ENCODE results near the gene LRRC9.
A peak's percentile ranks its signal among the peaks of the same experiment; 100 is the strongest.

The LRRC9 gene

DNA sequence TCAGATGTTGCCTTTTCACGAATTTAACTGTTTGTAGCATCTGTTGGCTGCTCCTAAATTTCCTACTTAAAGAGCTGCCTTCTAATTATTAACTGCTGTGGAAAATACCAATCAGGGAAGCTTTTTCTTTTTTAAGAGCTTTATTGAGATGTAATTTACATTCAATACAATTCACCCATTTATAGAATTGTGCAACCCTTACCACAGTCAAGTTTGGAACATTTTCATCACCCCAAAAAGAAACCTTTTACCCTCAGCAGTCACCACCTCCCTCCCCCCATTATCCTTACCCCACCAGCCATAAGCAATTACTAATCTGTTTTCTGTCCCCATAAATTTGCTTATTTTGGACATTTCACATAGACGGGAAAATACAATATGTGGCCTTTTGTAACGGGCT is 173.1 kb downstream of the LRRC9 start:
- Histone ChIP-seq H3K4me3 (ENCODE audit: low read length) (peak overlapping the region; percentile 81), H3K4me2 (ENCODE audit: low read depth, low read length) (peak overlapping the region; percentile 79), H3K9ac (ENCODE audit: low read length) (peak overlapping the region; percentile 86), H4K20me1 (ENCODE audit: insufficient read depth, low read length) (no peaks in the 10 kb centered on the region), H3K27ac (ENCODE audit: low read length) (peak overlapping the region; percentile 99; the same call in 1 of the 2 replicates), H3K4me1 (ENCODE audit: low read length) (peaks cover 7% of the 10 kb centered on the region), H3K27me3 (replicated peaks; ENCODE audit: insufficient read depth, low read length) (no peaks in the 10 kb centered on the region), H2AFZ (ENCODE audit: low read length) (0 out of 2 replicates have a peak overlapping the region, but pooled peaks have one; percentile 65), H3K36me3 (replicated peaks; ENCODE audit: insufficient read depth, low read length) (no peaks in the 10 kb centered on the region), H3K9me3 (replicated peaks; ENCODE audit: insufficient read depth, low read length) (no peaks in the 10 kb centered on the region), H3K9me2 (replicated peaks; ENCODE audit: insufficient read depth, low read length) (no peaks in the 10 kb centered on the region), H3F3A (ENCODE audit: insufficient read depth, low read length) (peaks cover 9% of the 10 kb centered on the region; the same call in 1 of the 2 replicates), H3K79me2 (ENCODE audit: low read length) (peaks cover 42% of the 10 kb centered on the region)
- no peak for TF ChIP-seq EZH2phosphoT487 (IDR thresholded peaks at IDR 0.05; ENCODE audit: low read length)
- no peak for DNase-seq

DNA sequence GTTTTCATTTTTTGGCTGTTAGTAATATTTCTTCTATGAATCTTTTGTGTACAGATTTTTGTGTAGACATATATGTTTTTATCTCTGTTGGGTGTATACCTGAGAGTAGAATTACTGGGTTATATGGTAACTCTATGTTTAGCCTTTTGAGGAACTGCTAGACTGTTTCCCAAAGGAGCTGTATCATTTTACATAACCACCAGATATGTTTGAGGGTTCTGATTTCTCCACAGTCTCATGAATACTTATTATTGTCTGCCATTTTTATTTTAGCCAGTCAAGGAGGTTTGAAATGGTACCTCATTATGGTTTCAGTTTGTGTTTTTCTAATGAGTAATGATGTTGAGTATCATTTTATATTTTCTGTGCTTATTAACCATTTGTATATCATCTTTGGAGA is 173.7 kb downstream of the LRRC9 start:
- DNase-seq = no peak
- H3F3A ChIP-seq (ENCODE audit: insufficient read depth, low read length) = peaks cover 9% of the 10 kb centered on the region; the same call in 1 of the 2 replicates
- H4K20me1 ChIP-seq (ENCODE audit: insufficient read depth, low read length) = no peaks in the 10 kb centered on the region
- peaks cover 7% of the 10 kb centered on the region for H3K4me1 ChIP-seq (ENCODE audit: low read length)
- H2AFZ ChIP-seq (ENCODE audit: low read length) = no peak overlapping the region
- H3K9me2 ChIP-seq (replicated peaks; ENCODE audit: insufficient read depth, low read length) = no peaks in the 10 kb centered on the region
- no peaks in the 10 kb centered on the region for H3K27me3 ChIP-seq (replicated peaks; ENCODE audit: insufficient read depth, low read length)
- peak overlapping the region; percentile 81; the same call in 1 of the 2 replicates for H3K4me3 ChIP-seq (ENCODE audit: low read length)
- no peak overlapping the region for H3K9ac ChIP-seq (ENCODE audit: low read length)
- no peak for TF ChIP-seq EZH2phosphoT487 (IDR thresholded peaks at IDR 0.05; ENCODE audit: low read length)
- TF ChIP-seq, protein P1, sequence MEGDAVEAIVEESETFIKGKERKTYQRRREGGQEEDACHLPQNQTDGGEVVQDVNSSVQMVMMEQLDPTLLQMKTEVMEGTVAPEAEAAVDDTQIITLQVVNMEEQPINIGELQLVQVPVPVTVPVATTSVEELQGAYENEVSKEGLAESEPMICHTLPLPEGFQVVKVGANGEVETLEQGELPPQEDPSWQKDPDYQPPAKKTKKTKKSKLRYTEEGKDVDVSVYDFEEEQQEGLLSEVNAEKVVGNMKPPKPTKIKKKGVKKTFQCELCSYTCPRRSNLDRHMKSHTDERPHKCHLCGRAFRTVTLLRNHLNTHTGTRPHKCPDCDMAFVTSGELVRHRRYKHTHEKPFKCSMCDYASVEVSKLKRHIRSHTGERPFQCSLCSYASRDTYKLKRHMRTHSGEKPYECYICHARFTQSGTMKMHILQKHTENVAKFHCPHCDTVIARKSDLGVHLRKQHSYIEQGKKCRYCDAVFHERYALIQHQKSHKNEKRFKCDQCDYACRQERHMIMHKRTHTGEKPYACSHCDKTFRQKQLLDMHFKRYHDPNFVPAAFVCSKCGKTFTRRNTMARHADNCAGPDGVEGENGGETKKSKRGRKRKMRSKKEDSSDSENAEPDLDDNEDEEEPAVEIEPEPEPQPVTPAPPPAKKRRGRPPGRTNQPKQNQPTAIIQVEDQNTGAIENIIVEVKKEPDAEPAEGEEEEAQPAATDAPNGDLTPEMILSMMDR (IDR thresholded peaks at IDR 0.05; ENCODE audit: low read length) = no peak
- no peaks in the 10 kb centered on the region for H3K9me3 ChIP-seq (replicated peaks; ENCODE audit: insufficient read depth, low read length)
- peaks cover 42% of the 10 kb centered on the region for H3K79me2 ChIP-seq (ENCODE audit: low read length)
- no peak overlapping the region for H3K27ac ChIP-seq (ENCODE audit: low read length)
- no peaks in the 10 kb centered on the region for H3K36me3 ChIP-seq (replicated peaks; ENCODE audit: insufficient read depth, low read length)
- peak overlapping the region; percentile 79; the same call in 1 of the 2 replicates for H3K4me2 ChIP-seq (ENCODE audit: low read depth, low read length)

DNA sequence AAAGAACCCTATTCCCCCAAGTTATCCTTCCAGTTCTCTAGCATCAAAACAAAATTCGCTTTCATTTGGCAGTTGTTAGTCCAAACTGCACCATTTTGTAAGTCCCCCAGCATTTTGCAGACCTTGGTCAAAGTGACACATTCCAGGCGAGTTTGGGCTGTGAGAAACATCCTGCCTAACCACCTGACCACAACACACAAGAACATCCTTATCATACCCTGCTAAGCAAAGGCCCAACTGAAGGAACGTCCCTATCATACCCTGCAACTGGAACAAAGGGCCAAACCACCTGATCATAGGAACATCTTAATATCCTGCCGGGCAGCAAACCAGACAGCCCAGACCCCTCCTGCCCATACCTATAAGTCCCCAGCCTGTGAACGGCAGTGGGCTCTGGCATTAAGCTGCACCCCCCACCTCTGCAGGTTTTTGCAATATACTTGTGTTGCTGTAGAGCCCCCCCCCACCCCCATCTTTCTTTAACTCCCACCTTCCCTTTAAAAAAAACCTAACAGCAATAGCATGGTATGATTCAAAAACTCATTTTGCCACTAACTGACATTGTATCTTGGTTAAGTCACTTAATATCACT is 174.5 kb downstream of the LRRC9 start:
- H3K4me3 ChIP-seq (ENCODE audit: low read length) = no peak overlapping the region
- no peaks in the 10 kb centered on the region for H4K20me1 ChIP-seq (ENCODE audit: insufficient read depth, low read length)
- peaks cover 9% of the 10 kb centered on the region; the same call in 1 of the 2 replicates for H3F3A ChIP-seq (ENCODE audit: insufficient read depth, low read length)
- peaks cover 42% of the 10 kb centered on the region for H3K79me2 ChIP-seq (ENCODE audit: low read length)
- no peak overlapping the region for H3K9ac ChIP-seq (ENCODE audit: low read length)
- H3K27me3 ChIP-seq (replicated peaks; ENCODE audit: insufficient read depth, low read length) = no peaks in the 10 kb centered on the region
- no peak overlapping the region for H3K27ac ChIP-seq (ENCODE audit: low read length)
- DNase-seq = no peak
- no peaks in the 10 kb centered on the region for H3K9me3 ChIP-seq (replicated peaks; ENCODE audit: insufficient read depth, low read length)
- H3K4me1 ChIP-seq (ENCODE audit: low read length) = peaks cover 7% of the 10 kb centered on the region
- H2AFZ ChIP-seq (ENCODE audit: low read length) = no peak overlapping the region
- TF ChIP-seq, protein P1 (IDR thresholded peaks at IDR 0.05; ENCODE audit: low read length) = no peak
- TF ChIP-seq EZH2phosphoT487 (IDR thresholded peaks at IDR 0.05; ENCODE audit: low read length) = no peak
- no peak for TF ChIP-seq EZH2 (optimal IDR thresholded peaks at IDR 0.05; ENCODE audit: low read depth, low read length)
- no peak overlapping the region; the same call in 1 of the 2 replicates for H3K4me2 ChIP-seq (ENCODE audit: low read depth, low read length)
- H3K9me2 ChIP-seq (replicated peaks; ENCODE audit: insufficient read depth, low read length) = no peaks in the 10 kb centered on the region
- H3K36me3 ChIP-seq (replicated peaks; ENCODE audit: insufficient read depth, low read length) = no peaks in the 10 kb centered on the region

DNA sequence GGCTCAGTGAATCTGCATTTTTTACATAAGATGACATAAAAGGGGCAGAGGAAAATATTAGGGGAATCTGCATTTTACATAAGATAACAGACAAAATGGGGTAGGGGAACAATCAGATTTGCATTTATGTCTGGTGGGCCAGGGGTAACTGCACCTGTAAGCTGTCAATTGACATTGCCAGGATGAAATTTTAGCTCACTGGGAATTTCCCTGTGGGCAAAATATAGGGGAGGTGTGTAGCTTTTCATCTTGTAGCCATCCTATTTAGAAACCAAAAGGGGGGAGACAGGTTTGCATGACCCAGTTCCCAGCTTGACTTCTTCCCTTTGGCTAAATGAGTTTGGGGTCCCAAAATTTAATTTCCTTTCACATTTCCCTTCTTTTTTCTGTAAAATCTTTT is 175.3 kb downstream of the LRRC9 start:
- Histone ChIP-seq H3F3A (ENCODE audit: insufficient read depth, low read length) (peaks cover 9% of the 10 kb centered on the region; the same call in 1 of the 2 replicates), H3K4me1 (ENCODE audit: low read length) (peaks cover 7% of the 10 kb centered on the region), H3K36me3 (replicated peaks; ENCODE audit: insufficient read depth, low read length) (no peaks in the 10 kb centered on the region), H3K79me2 (ENCODE audit: low read length) (peaks cover 42% of the 10 kb centered on the region), H3K9me2 (replicated peaks; ENCODE audit: insufficient read depth, low read length) (no peaks in the 10 kb centered on the region), H3K27ac (ENCODE audit: low read length) (no peak overlapping the region), H3K9ac (ENCODE audit: low read length) (no peak overlapping the region), H3K9me3 (replicated peaks; ENCODE audit: insufficient read depth, low read length) (no peaks in the 10 kb centered on the region), H2AFZ (ENCODE audit: low read length) (no peak overlapping the region), H4K20me1 (ENCODE audit: insufficient read depth, low read length) (no peaks in the 10 kb centered on the region), H3K4me2 (ENCODE audit: low read depth, low read length) (no peak overlapping the region), H3K27me3 (replicated peaks; ENCODE audit: insufficient read depth, low read length) (no peaks in the 10 kb centered on the region), H3K4me3 (ENCODE audit: low read length) (no peak overlapping the region)
- DNase-seq = no peak
- TF ChIP-seq EZH2phosphoT487 (IDR thresholded peaks at IDR 0.05; ENCODE audit: low read length) (no peak), EZH2 (optimal IDR thresholded peaks at IDR 0.05; ENCODE audit: low read depth, low read length) (no peak)
- TF ChIP-seq, protein P1 (IDR thresholded peaks at IDR 0.05; ENCODE audit: low read length) = no peak

Measured in MM.1S (cell line).